HG02759 (cell line): Measurements from ENCODE around the gene TSLP.
A peak's percentile ranks its signal among the peaks of the same experiment; 100 is the strongest.

ENCODE experiments used
- ATAC-seq: cut with Tn5 transposase; IDR thresholded peaks from one replicate; pipeline ENCODE4 v1.9.1; 2021; ENCODE audit warnings: mild to moderate bottlenecking, moderate library complexity; ENCODE audit not compliant: unreplicated experiment

The TSLP gene

GRCh38 chr5:111092062-111092853, 20.7 kb downstream of the TSLP start, which contains the start of gene WDR36:
Gene WDR36 (plus strand): TSS chr5:111092348. CDS start chr5:111092457, 109 bp downstream.
- ATAC-seq = peak; percentile 95

GRCh38 chr5:111095982-111096381, 24.5 kb downstream of the TSLP start:
- ATAC-seq = no peak

GRCh38 chr5:111099058-111099778, 27.7 kb downstream of the TSLP start:
- ATAC-seq = no peak

- ATAC-seq = no peak
These were observed 34.9 kb downstream of the TSLP start for GRCh38 chr5:111106320-111106948.

- ATAC-seq = no peak
These were observed 35.9 kb downstream of the TSLP start for GRCh38 chr5:111107371-111107770.

- no peak for ATAC-seq
These were observed 40.4 kb downstream of the TSLP start for GRCh38 chr5:111111956-111112355.

- ATAC-seq = no peak
These were observed 42.2 kb downstream of the TSLP start for GRCh38 chr5:111113678-111114077.

GRCh38 chr5:111115229-111115628, 43.7 kb downstream of the TSLP start:
- ATAC-seq = no peak

- no peak for ATAC-seq
These were observed 45.0 kb downstream of the TSLP start for GRCh38 chr5:111116550-111116949.

- no peak for ATAC-seq
These were observed 45.6 kb downstream of the TSLP start for GRCh38 chr5:111117136-111117535.

GRCh38 chr5:111119221-111119620, 47.7 kb downstream of the TSLP start:
- no peak for ATAC-seq

- ATAC-seq = no peak
These were observed 48.3 kb downstream of the TSLP start for GRCh38 chr5:111119856-111120255.

- no peak for ATAC-seq
These were observed 49.4 kb downstream of the TSLP start for GRCh38 chr5:111120911-111121310.

GRCh38 chr5:111121926-111122325, 50.4 kb downstream of the TSLP start:
- ATAC-seq = no peak

- ATAC-seq = peak; percentile 61
These were observed 50.9 kb downstream of the TSLP start for GRCh38 chr5:111122398-111122797.

- ATAC-seq = no peak
These were observed 53.3 kb downstream of the TSLP start for GRCh38 chr5:111124793-111125192.

- ATAC-seq = no peak
These were observed 55.4 kb downstream of the TSLP start for GRCh38 chr5:111126896-111127295.
